ENCODE measurements around the gene PIANP. TPM values are rescaled to one million over a fixed set of nuclear protein-coding genes. Genes with fewer than 3 reads are reported as not detected.

The PIANP gene
- total and polyA plus RNA-seq, 2 donors (not counting 1 experiment from before 2014, with no cell fraction given) = 0.24 to 0.54 TPM

- Histone ChIP-seq H3K4me2 (replicated peaks; ENCODE audit: low read depth, low read length, poor library complexity, severe bottlenecking) (peak overlapping the region; percentile 69), H3K4me1 (ENCODE audit: control insufficient read depth in 2 of 2, insufficient read depth in 2 of 2, low read length in 2 of 2) (peaks cover 51 to 55% of the 10 kb centered on the region in 2 donors), H3K79me2 (ENCODE audit: control insufficient read depth, insufficient read depth, low read length) (peaks cover 4% of the 10 kb centered on the region), H3K4me3 (ENCODE audit: control extremely low read depth in 1 of 5, extremely low read depth in 1 of 5, insufficient read depth in 1 of 5, low read depth in 2 of 5, low read length in 4 of 5) (peak overlapping the region in 1 of 5 experiments; percentile 6), H3K9me3 (ENCODE audit: control extremely low read depth in 1 of 3, control insufficient read depth in 2 of 3, insufficient read depth in 1 of 3, low read length in 2 of 3) (peaks cover 0 to 3% (median 0%) of the 10 kb centered on the region in 3 donors), H3K27me3 (replicated peaks in 1 of 4; ENCODE audit: control extremely low read depth in 1 of 4, control insufficient read depth in 3 of 4, insufficient read depth in 4 of 4, low read length in 3 of 4) (peaks cover 4 to 24% (median 15%) of the 10 kb centered on the region in 4 experiments), H3K27ac (ENCODE audit: low read length in 2 of 2) (peak overlapping the region in 1 of 2 donors; percentile 58), H3K9ac (ENCODE audit: low read length) (no peak overlapping the region), H2AFZ (ENCODE audit: insufficient read depth, low read depth, low read length, poor library complexity, severe bottlenecking) (no peak overlapping the region), H3K36me3 (replicated peaks in 1 of 2; ENCODE audit: control extremely low read depth in 1 of 2, control insufficient read depth in 1 of 2, extremely low read depth in 1 of 2, insufficient read depth in 2 of 2, low read length in 1 of 2) (peaks cover 0 to under 1% of the 10 kb centered on the region in 2 experiments), H4K20me1 (ENCODE audit: control insufficient read depth, insufficient read depth, low read length, poor library complexity, severe bottlenecking) (no peaks in the 10 kb centered on the region)
- 75% methylated on average over 16 of the region's 17 CpGs for WGBS (ENCODE audit: insufficient coverage)
- peaks cover 13% of the 10 kb centered on the region for H3K27me3 Mint-ChIP-seq
- H3K4me3 Mint-ChIP-seq = peak overlapping the region; percentile 61
- peaks cover 60% of the 10 kb centered on the region for H3K4me1 Mint-ChIP-seq
- POLR2A ChIA-PET = interaction anchor here (0.6 to 2.6 kb wide), 3 partner anchors 26 to 107 kb away, joined by 5 to 13 read pairs (median 6); partner anchors contain the start of gene COPS7A
- TF ChIP-seq EZH2 (IDR thresholded peaks at IDR 0.05; ENCODE audit: borderline replicate concordance, insufficient read depth, low read depth, low read length, poor library complexity, severe bottlenecking) (no peak), CTCF (IDR thresholded peaks at IDR 0.05) (peak; percentile 28)
- peak; percentile 52 for DNase-seq
- intact Hi-C loops (cut with micrococcal nuclease) = loop anchor here (2.0 kb wide), 1 partner anchor 27 kb away; the partner anchor contains the start of gene COPS7A
- ATAC-seq (ENCODE audit: low read depth) = no peak
- CTCF ChIA-PET = interaction anchor here (1.1 to 2.5 kb wide), 7 partner anchors 8 to 145 kb away, joined by 3 to 7 read pairs (median 5); partner anchors contain the start of gene ZNF384
- peak overlapping the region; percentile 83 for H3K27ac Mint-ChIP-seq
- H3K9me3 Mint-ChIP-seq (ENCODE audit: insufficient read depth) = no peaks in the 10 kb centered on the region
Observed at GRCh38 chr12:6697584-6698351, 2.8 kb downstream of the PIANP start.

Measured in B cell (primary cell).